ENCODE results near the gene FAR2.

GRCh38 chr12:29229158-29229505 is 80.1 kb downstream of the FAR2 start:
- TF ChIP-seq SPI1 (IDR thresholded peaks at IDR 0.05; ENCODE audit: borderline replicate concordance, low read depth) = no peak
- no peak for TF ChIP-seq CTCF (IDR thresholded peaks at IDR 0.05; ENCODE audit: insufficient read depth, low read length)
- TF ChIP-seq REST (IDR thresholded peaks at IDR 0.05; ENCODE audit: insufficient replicate concordance, low read depth) = no peak

Measured in HL-60 (cell line).